IPS-18a (cell line): ENCODE measurements around the gene PTPRK.

Experiments used
- H3K27ac ChIP-seq: one replicate; pipeline ENCODE4 v1.5.1; 2013; ENCODE audit warnings: low read length
- H3K27me3 ChIP-seq: one replicate; pipeline ENCODE4 v1.6.1; 2013; ENCODE audit warnings: mild to moderate bottlenecking, low read length; ENCODE audit not compliant: control insufficient read depth, insufficient read depth
- H3K36me3 ChIP-seq: one replicate; pipeline ENCODE4 v1.6.1; 2013; ENCODE audit warnings: low read depth, low read length; ENCODE audit not compliant: control insufficient read depth
- H3K4me1 ChIP-seq: one replicate; pipeline ENCODE4 v1.6.1; 2013; ENCODE audit warnings: low read depth, low read length; ENCODE audit not compliant: control insufficient read depth
- H3K4me3 ChIP-seq: one replicate; pipeline ENCODE4 v1.5.1; 2013; ENCODE audit warnings: low read length
- H3K9ac ChIP-seq: one replicate; pipeline ENCODE4 v1.6.1; 2013; ENCODE audit warnings: mild to moderate bottlenecking, low read length, moderate library complexity
- H3K9me3 ChIP-seq: one replicate; pipeline ENCODE4 v1.6.1; 2013; ENCODE audit warnings: low read depth, low read length; ENCODE audit not compliant: control insufficient read depth

Gene PTPRK

GRCh38 chr6:128406453-128406852, 113.9 kb downstream of the PTPRK start:
- H3K27me3 ChIP-seq, result no peaks in the 10 kb centered on the region
- H3K9ac ChIP-seq, result no peak overlapping the region
- H3K27ac ChIP-seq, result no peak overlapping the region
- no peaks in the 10 kb centered on the region for H3K4me1 ChIP-seq
- H3K36me3 ChIP-seq, result no peaks in the 10 kb centered on the region
- no peaks in the 10 kb centered on the region for H3K9me3 ChIP-seq
- no peak overlapping the region for H3K4me3 ChIP-seq

- Histone ChIP-seq H3K9me3 (no peaks in the 10 kb centered on the region), H3K4me1 (peaks cover 8% of the 10 kb centered on the region), H3K27ac (no peak overlapping the region), H3K27me3 (no peaks in the 10 kb centered on the region), H3K9ac (no peak overlapping the region), H3K36me3 (no peaks in the 10 kb centered on the region), H3K4me3 (no peak overlapping the region)
These were observed 116.6 kb downstream of the PTPRK start for GRCh38 chr6:128403618-128404444.

GRCh38 chr6:128400875-128401274, 119.5 kb downstream of the PTPRK start:
- H3K27me3 ChIP-seq, result no peaks in the 10 kb centered on the region
- H3K4me3 ChIP-seq, result no peak overlapping the region
- H3K9me3 ChIP-seq, result no peaks in the 10 kb centered on the region
- no peak overlapping the region for H3K9ac ChIP-seq
- H3K4me1 ChIP-seq, result peaks cover 8% of the 10 kb centered on the region
- no peak overlapping the region for H3K27ac ChIP-seq
- no peaks in the 10 kb centered on the region for H3K36me3 ChIP-seq

- H3K9ac ChIP-seq, result no peak overlapping the region
These were observed 122.4 kb downstream of the PTPRK start for GRCh38 chr6:128397996-128398395.

GRCh38 chr6:128395596-128395995, 124.8 kb downstream of the PTPRK start:
- Histone ChIP-seq H3K9ac (no peak overlapping the region), H3K27me3 (no peaks in the 10 kb centered on the region), H3K4me3 (no peak overlapping the region), H3K27ac (no peak overlapping the region), H3K9me3 (no peaks in the 10 kb centered on the region), H3K4me1 (peaks cover 8% of the 10 kb centered on the region), H3K36me3 (no peaks in the 10 kb centered on the region)

More at GRCh38 chr6:128397996-128398395, 122.4 kb downstream of the PTPRK start:
- H3K9me3 ChIP-seq, result no peaks in the 10 kb centered on the region
- H3K27ac ChIP-seq, result no peak overlapping the region
- H3K4me1 ChIP-seq, result peaks cover 8% of the 10 kb centered on the region
- no peaks in the 10 kb centered on the region for H3K27me3 ChIP-seq
- H3K36me3 ChIP-seq, result no peaks in the 10 kb centered on the region
- no peak overlapping the region for H3K4me3 ChIP-seq

GRCh38 chr6:128395188-128395587, 125.2 kb downstream of the PTPRK start:
- Histone ChIP-seq H3K36me3 (no peaks in the 10 kb centered on the region), H3K27ac (no peak overlapping the region), H3K9ac (no peak overlapping the region), H3K4me3 (no peak overlapping the region), H3K27me3 (no peaks in the 10 kb centered on the region), H3K9me3 (no peaks in the 10 kb centered on the region), H3K4me1 (peaks cover 8% of the 10 kb centered on the region)

- peaks cover 4% of the 10 kb centered on the region for H3K4me1 ChIP-seq
- H3K9ac ChIP-seq, result no peak overlapping the region
- no peaks in the 10 kb centered on the region for H3K9me3 ChIP-seq
- no peak overlapping the region for H3K27ac ChIP-seq
- H3K27me3 ChIP-seq, result no peaks in the 10 kb centered on the region
- no peaks in the 10 kb centered on the region for H3K36me3 ChIP-seq
- no peak overlapping the region for H3K4me3 ChIP-seq
These were observed 126.2 kb downstream of the PTPRK start for GRCh38 chr6:128394167-128394566.

- H3K4me3 ChIP-seq, result no peak overlapping the region
- H3K9ac ChIP-seq, result no peak overlapping the region
- no peaks in the 10 kb centered on the region for H3K4me1 ChIP-seq
- H3K27ac ChIP-seq, result no peak overlapping the region
- no peaks in the 10 kb centered on the region for H3K36me3 ChIP-seq
- H3K9me3 ChIP-seq, result no peaks in the 10 kb centered on the region
- H3K27me3 ChIP-seq, result no peaks in the 10 kb centered on the region
These were observed 130.4 kb downstream of the PTPRK start for GRCh38 chr6:128389820-128390534.

GRCh38 chr6:128388380-128388779, 132.0 kb downstream of the PTPRK start:
- H3K27ac ChIP-seq, result no peak overlapping the region
- H3K27me3 ChIP-seq, result no peaks in the 10 kb centered on the region
- no peak overlapping the region for H3K4me3 ChIP-seq
- no peak overlapping the region for H3K9ac ChIP-seq
- H3K9me3 ChIP-seq, result no peaks in the 10 kb centered on the region
- no peaks in the 10 kb centered on the region for H3K36me3 ChIP-seq
- H3K4me1 ChIP-seq, result no peaks in the 10 kb centered on the region

- no peak overlapping the region for H3K27ac ChIP-seq
- H3K4me1 ChIP-seq, result no peaks in the 10 kb centered on the region
These were observed 139.5 kb downstream of the PTPRK start for GRCh38 chr6:128380891-128381290.

GRCh38 chr6:128379577-128379976, 140.8 kb downstream of the PTPRK start:
- Histone ChIP-seq H3K27me3 (no peaks in the 10 kb centered on the region), H3K9me3 (peaks cover 15% of the 10 kb centered on the region), H3K36me3 (no peaks in the 10 kb centered on the region), H3K27ac (no peak overlapping the region), H3K4me3 (no peak overlapping the region), H3K9ac (no peak overlapping the region), H3K4me1 (no peaks in the 10 kb centered on the region)

More at GRCh38 chr6:128380891-128381290, 139.5 kb downstream of the PTPRK start:
- peaks cover 15% of the 10 kb centered on the region for H3K9me3 ChIP-seq
- no peaks in the 10 kb centered on the region for H3K27me3 ChIP-seq
- no peaks in the 10 kb centered on the region for H3K36me3 ChIP-seq
- H3K4me3 ChIP-seq, result no peak overlapping the region
- no peak overlapping the region for H3K9ac ChIP-seq
